Duodenal mucosa (tissue), 2 donors: ENCODE data around the gene MARCHF3.
"Not testable (repeated sequence)": the region's sequence is repeated elsewhere in the genome, so short reads cannot be mapped to it uniquely, and the experiment has no call there.

Experiments used
- H3K27ac ChIP-seq: one replicate; pipeline ENCODE4 v1.7.0; 2013; ENCODE audit warnings: low read depth, low read length
- H3K27me3 ChIP-seq, 2 donors: one replicate each; pipeline ENCODE4 v1.7.0; 2013; ENCODE audit warnings: low read length in 2 of 2, control low read depth in 1 of 2; ENCODE audit not compliant: insufficient read depth in 2 of 2, control insufficient read depth in 1 of 2
- H3K36me3 ChIP-seq, 2 donors: one replicate each; pipeline ENCODE4 v1.7.0; 2013; ENCODE audit warnings: low read length in 2 of 2, control low read depth in 1 of 2; ENCODE audit not compliant: insufficient read depth in 2 of 2, control insufficient read depth in 1 of 2
- H3K4me1 ChIP-seq, 2 donors: one replicate each; pipeline ENCODE4 v1.7.0; 2013; ENCODE audit warnings: low read length in 2 of 2, control low read depth in 1 of 2; ENCODE audit not compliant: insufficient read depth in 2 of 2, control insufficient read depth in 1 of 2
- H3K4me3 ChIP-seq, 2 donors: one replicate each; pipeline ENCODE4 v1.7.0; 2013; ENCODE audit warnings: low read length in 2 of 2, low read depth in 1 of 2
- H3K9ac ChIP-seq, 2 donors: one replicate each; pipeline ENCODE4 v1.7.0; 2013; ENCODE audit warnings: low read length in 2 of 2, low read depth in 1 of 2
- H3K9me3 ChIP-seq, 2 donors: one replicate each; pipeline ENCODE4 v1.7.0; 2013; ENCODE audit warnings: low read length in 2 of 2, control low read depth in 1 of 2; ENCODE audit not compliant: control insufficient read depth in 1 of 2

Gene MARCHF3

DNA sequence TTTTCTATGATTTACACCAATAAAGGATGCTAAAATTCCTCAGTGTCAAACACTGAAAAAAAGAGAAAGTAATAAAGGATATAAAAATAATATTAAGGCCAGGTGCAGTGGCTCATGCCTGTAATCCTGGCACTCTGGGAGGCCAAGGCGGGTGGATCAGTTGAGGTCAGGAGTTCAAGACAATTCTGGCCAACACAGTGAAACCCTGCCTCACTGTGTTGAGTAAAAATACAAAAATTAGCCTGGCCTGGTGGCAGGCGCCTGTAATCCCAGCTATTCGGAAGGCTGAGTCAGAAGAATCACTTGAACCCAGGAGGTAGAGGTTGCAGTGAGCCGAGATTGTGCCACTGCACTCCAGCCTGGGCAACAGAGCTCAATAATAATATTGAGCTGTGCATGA, 87.5 kb downstream of the MARCHF3 start:
- not testable (repeated sequence) for H3K9ac ChIP-seq, H3K4me1 ChIP-seq, H3K9me3 ChIP-seq, H3K27me3 ChIP-seq, H3K4me3 ChIP-seq, H3K36me3 ChIP-seq, H3K27ac ChIP-seq

DNA sequence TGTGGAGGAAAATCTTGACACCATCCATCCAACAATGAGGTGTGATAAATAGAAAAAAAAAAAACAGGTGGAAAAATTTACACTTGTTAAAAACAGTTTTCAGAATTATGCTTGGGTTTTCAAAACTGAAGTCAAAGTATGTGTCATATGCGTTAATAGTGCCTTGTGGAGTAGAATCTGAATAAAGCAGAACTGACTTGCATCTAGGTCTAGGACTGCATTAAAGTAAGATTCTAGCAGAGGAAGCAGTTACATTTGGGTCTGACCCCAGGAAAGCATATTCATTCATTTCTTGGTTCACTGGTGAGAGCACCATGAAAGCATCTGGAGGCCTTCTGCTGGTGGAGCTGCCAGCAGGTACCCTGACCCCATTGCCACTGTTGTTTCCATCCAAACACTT, 89.0 kb downstream of the MARCHF3 start:
- no peaks in the 10 kb centered on the region for H3K4me1 ChIP-seq
- H3K27me3 ChIP-seq: no peaks in the 10 kb centered on the region
- no peaks in the 10 kb centered on the region for H3K9me3 ChIP-seq
- H3K27ac ChIP-seq: no peak overlapping the region
- no peak overlapping the region for H3K4me3 ChIP-seq
- H3K9ac ChIP-seq: no peak overlapping the region
- no peaks in the 10 kb centered on the region for H3K36me3 ChIP-seq

DNA sequence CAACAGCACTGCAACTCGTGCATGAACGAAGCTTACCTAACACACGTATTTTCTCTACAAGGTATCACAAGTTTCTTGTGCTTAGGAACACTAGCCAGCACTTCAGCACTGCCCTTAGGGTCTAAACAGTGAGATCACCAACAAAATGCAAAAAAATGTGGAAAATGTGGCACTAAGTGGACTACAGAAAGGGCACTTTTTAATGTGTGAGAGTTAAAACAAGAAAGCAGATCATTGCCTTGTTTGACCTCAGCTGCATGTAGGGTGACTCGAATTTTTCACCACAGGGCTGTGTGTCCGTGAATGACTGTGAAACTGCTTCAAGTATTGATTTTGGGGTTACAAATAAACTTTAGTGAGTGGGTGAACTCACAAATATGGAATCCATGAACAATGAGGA, 90.5 kb downstream of the MARCHF3 start:
- Histone ChIP-seq H3K4me3 (no peak overlapping the region), H3K9me3 (no peaks in the 10 kb centered on the region), H3K9ac (no peak overlapping the region), H3K4me1 (no peaks in the 10 kb centered on the region), H3K27me3 (no peaks in the 10 kb centered on the region), H3K27ac (no peak overlapping the region), H3K36me3 (no peaks in the 10 kb centered on the region)

DNA sequence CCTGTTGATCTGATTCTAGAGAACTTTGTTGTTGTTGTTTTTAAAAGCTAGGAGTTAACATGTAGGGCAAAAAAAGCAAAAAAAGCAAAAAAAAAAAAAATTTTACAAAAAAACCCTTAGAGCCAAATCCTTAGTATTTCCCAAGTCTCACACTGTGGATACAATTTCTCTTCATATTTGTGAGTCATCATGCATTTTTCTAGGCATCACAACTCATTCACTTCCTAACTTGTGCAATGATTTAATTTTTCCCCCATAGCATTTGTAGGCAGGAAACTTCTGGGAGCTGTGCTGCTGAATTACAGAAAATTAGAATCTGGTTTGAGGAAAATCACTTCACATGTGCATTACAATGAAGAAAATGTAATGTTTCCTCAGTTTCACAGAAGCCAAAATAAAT, 91.9 kb downstream of the MARCHF3 start:
- Histone ChIP-seq H3K4me3 (no peak overlapping the region), H3K9me3 (no peaks in the 10 kb centered on the region), H3K36me3 (no peaks in the 10 kb centered on the region), H3K9ac (no peak overlapping the region), H3K4me1 (no peaks in the 10 kb centered on the region), H3K27ac (no peak overlapping the region), H3K27me3 (no peaks in the 10 kb centered on the region)

- no peaks in the 10 kb centered on the region for H3K9me3 ChIP-seq
- no peak overlapping the region for H3K4me3 ChIP-seq
- H3K9ac ChIP-seq: no peak overlapping the region
- no peak overlapping the region for H3K27ac ChIP-seq
- H3K27me3 ChIP-seq: no peaks in the 10 kb centered on the region
- no peaks in the 10 kb centered on the region for H3K4me1 ChIP-seq
- H3K36me3 ChIP-seq: no peaks in the 10 kb centered on the region
Observed at GRCh38 chr5:126937771-126938170, 92.6 kb downstream of the MARCHF3 start.

GRCh38 chr5:126936775-126937418, 93.5 kb downstream of the MARCHF3 start:
- no peaks in the 10 kb centered on the region for H3K27me3 ChIP-seq
- H3K27ac ChIP-seq: no peak overlapping the region
- H3K4me3 ChIP-seq: no peak overlapping the region
- H3K9ac ChIP-seq: no peak overlapping the region
- H3K9me3 ChIP-seq: no peaks in the 10 kb centered on the region
- no peaks in the 10 kb centered on the region for H3K36me3 ChIP-seq
- H3K4me1 ChIP-seq: no peaks in the 10 kb centered on the region

- H3K9ac ChIP-seq: no peak overlapping the region
- H3K36me3 ChIP-seq: no peaks in the 10 kb centered on the region
- no peaks in the 10 kb centered on the region for H3K27me3 ChIP-seq
- H3K27ac ChIP-seq: no peak overlapping the region
- no peaks in the 10 kb centered on the region for H3K9me3 ChIP-seq
- no peak overlapping the region for H3K4me3 ChIP-seq
- H3K4me1 ChIP-seq: no peaks in the 10 kb centered on the region
Observed at GRCh38 chr5:126931963-126932660, 98.2 kb downstream of the MARCHF3 start.

DNA sequence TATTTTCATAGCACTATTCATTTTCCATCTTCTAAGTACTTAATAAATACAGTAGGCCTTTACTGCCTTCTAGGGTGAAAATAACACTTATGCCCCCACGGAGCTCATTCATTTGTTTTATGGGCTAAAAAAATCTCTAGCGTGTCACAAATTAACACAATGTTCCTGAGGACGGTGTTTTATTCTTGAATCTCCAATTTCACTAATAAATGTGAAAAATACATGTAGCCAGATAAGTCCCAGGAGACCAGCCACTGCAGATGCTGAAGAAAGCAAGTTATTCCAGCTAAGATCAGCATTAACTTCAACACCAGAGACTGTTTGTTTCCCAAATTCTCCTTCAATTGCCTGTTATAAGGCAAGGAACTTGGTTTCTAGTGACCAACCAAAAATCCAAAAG, 102.3 kb downstream of the MARCHF3 start:
- no peaks in the 10 kb centered on the region for H3K27me3 ChIP-seq
- H3K9me3 ChIP-seq: no peaks in the 10 kb centered on the region
- H3K4me3 ChIP-seq: no peak overlapping the region
- no peak overlapping the region for H3K27ac ChIP-seq
- no peaks in the 10 kb centered on the region for H3K36me3 ChIP-seq
- H3K9ac ChIP-seq: no peak overlapping the region
- no peaks in the 10 kb centered on the region for H3K4me1 ChIP-seq

DNA sequence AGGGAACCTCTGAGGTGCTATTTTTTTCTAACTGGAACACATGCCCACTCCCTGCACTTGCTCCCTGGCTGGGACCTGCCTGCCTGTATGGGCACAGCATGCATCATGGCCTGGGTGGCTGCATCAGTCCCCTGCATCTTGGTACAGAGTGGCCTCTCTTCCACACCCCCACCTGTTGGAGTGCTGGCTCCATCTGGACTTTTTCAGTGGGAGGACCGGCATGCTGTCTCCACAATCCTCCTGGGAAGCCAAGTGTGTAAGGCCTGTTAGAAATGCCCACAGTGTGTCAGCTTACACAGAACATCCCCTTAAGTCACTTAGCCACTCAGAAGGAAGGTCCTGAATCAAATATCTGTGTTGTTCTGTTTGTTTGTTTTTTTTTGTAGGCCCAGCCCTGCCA, 102.9 kb downstream of the MARCHF3 start:
- H3K4me3 ChIP-seq: no peak overlapping the region
- H3K27me3 ChIP-seq: no peaks in the 10 kb centered on the region
- no peaks in the 10 kb centered on the region for H3K36me3 ChIP-seq
- H3K27ac ChIP-seq: no peak overlapping the region
- H3K4me1 ChIP-seq: no peaks in the 10 kb centered on the region
- no peaks in the 10 kb centered on the region for H3K9me3 ChIP-seq
- no peak overlapping the region for H3K9ac ChIP-seq

DNA sequence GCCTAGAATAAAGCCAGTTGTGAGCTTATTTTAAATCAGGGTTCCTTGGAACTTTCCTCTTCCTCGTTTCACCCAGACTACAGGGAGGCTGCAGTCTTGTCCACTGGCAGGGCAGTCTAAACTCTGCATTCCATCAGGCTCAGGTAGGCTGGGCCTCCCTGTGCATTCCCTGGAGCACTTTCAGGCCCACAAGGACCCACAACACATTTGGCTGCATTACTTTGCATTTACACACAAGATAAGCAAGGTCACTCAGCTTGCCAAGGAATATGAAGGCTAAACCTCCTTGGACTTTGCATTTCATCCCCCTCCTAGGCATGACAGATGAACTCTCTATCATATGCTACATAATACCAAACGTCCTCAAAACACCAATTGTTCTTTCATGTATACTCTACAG, 104.2 kb downstream of the MARCHF3 start:
- no peaks in the 10 kb centered on the region for H3K4me1 ChIP-seq
- no peak overlapping the region for H3K9ac ChIP-seq
- no peak overlapping the region for H3K27ac ChIP-seq

More for the DNA sequence above, 104.2 kb downstream of the MARCHF3 start:
- no peak overlapping the region for H3K4me3 ChIP-seq
- no peaks in the 10 kb centered on the region for H3K36me3 ChIP-seq
- H3K9me3 ChIP-seq: no peaks in the 10 kb centered on the region
- H3K27me3 ChIP-seq: no peaks in the 10 kb centered on the region
